Measurements from ENCODE around the gene VCPKMT. TPM values are rescaled to one million over a fixed set of nuclear protein-coding genes. Genes with fewer than 3 reads are reported as not detected.

Gene VCPKMT
- total RNA-seq, 1 donor from 2014 or later, result 10.4 TPM

- no peaks in the 10 kb centered on the region for H3K27me3 Mint-ChIP-seq (ENCODE audit: low read depth)
- H3K27ac Mint-ChIP-seq (ENCODE audit: unreplicated experiment), result no peak overlapping the region
- peaks cover 9% of the 10 kb centered on the region for H3K4me1 Mint-ChIP-seq (ENCODE audit: low read depth)
- peaks cover 6% of the 10 kb centered on the region for H3K9me3 Mint-ChIP-seq (ENCODE audit: low read depth)
- DNase-seq (ENCODE audit: low spot score), result no peak
- H3K36me3 Mint-ChIP-seq (ENCODE audit: low read depth), result peaks cover 5% of the 10 kb centered on the region
- H3K4me3 Mint-ChIP-seq (ENCODE audit: unreplicated experiment), result no peak overlapping the region
- TF ChIP-seq CTCF (IDR thresholded peaks at IDR 0.05), result no peak
Observed at GRCh38 chr14:50072395-50072794, 44.0 kb downstream of the VCPKMT start.

GRCh38 chr14:50070840-50071548 lies 45.4 kb downstream of the VCPKMT start:
- Mint-ChIP-seq H3K4me1 (ENCODE audit: low read depth) (peaks cover 10% of the 10 kb centered on the region), H3K4me3 (ENCODE audit: unreplicated experiment) (no peak overlapping the region)
- TF ChIP-seq CTCF (IDR thresholded peaks at IDR 0.05), result no peak

GRCh38 chr14:50070230-50070629 lies 46.1 kb downstream of the VCPKMT start:
- H3K27me3 Mint-ChIP-seq (ENCODE audit: low read depth), result no peaks in the 10 kb centered on the region
- H3K27ac Mint-ChIP-seq (ENCODE audit: unreplicated experiment), result no peak overlapping the region
- H3K36me3 Mint-ChIP-seq (ENCODE audit: low read depth), result peaks cover 5% of the 10 kb centered on the region
- TF ChIP-seq CTCF (IDR thresholded peaks at IDR 0.05), result no peak
- no peak overlapping the region for H3K4me3 Mint-ChIP-seq (ENCODE audit: unreplicated experiment)
- peaks cover 10% of the 10 kb centered on the region for H3K4me1 Mint-ChIP-seq (ENCODE audit: low read depth)
- peaks cover 6% of the 10 kb centered on the region for H3K9me3 Mint-ChIP-seq (ENCODE audit: low read depth)
- no peak for DNase-seq (ENCODE audit: low spot score)

More at GRCh38 chr14:50070840-50071548, 45.4 kb downstream of the VCPKMT start:
- H3K9me3 Mint-ChIP-seq (ENCODE audit: low read depth), result peaks cover 6% of the 10 kb centered on the region
- no peak overlapping the region for H3K27ac Mint-ChIP-seq (ENCODE audit: unreplicated experiment)
- peaks cover 5% of the 10 kb centered on the region for H3K36me3 Mint-ChIP-seq (ENCODE audit: low read depth)
- no peak for DNase-seq (ENCODE audit: low spot score)
- H3K27me3 Mint-ChIP-seq (ENCODE audit: low read depth), result no peaks in the 10 kb centered on the region

- Mint-ChIP-seq H3K4me1 (ENCODE audit: low read depth) (peaks cover 17% of the 10 kb centered on the region), H3K27ac (ENCODE audit: unreplicated experiment) (no peak overlapping the region), H3K36me3 (ENCODE audit: low read depth) (peaks cover 4% of the 10 kb centered on the region), H3K4me3 (ENCODE audit: unreplicated experiment) (no peak overlapping the region), H3K9me3 (ENCODE audit: low read depth) (peaks cover 6% of the 10 kb centered on the region), H3K27me3 (ENCODE audit: low read depth) (no peaks in the 10 kb centered on the region)
- no peak for DNase-seq (ENCODE audit: low spot score)
- TF ChIP-seq CTCF (IDR thresholded peaks at IDR 0.05), result no peak
Observed at GRCh38 chr14:50069325-50069724, 47.0 kb downstream of the VCPKMT start.

GRCh38 chr14:50068496-50068895 lies 47.9 kb downstream of the VCPKMT start:
- Mint-ChIP-seq H3K27ac (ENCODE audit: unreplicated experiment) (no peak overlapping the region), H3K4me3 (ENCODE audit: unreplicated experiment) (no peak overlapping the region), H3K9me3 (ENCODE audit: low read depth) (peaks cover 6% of the 10 kb centered on the region), H3K27me3 (ENCODE audit: low read depth) (no peaks in the 10 kb centered on the region), H3K36me3 (ENCODE audit: low read depth) (peaks cover 4% of the 10 kb centered on the region), H3K4me1 (ENCODE audit: low read depth) (peaks cover 24% of the 10 kb centered on the region)
- DNase-seq (ENCODE audit: low spot score), result no peak
- TF ChIP-seq CTCF (IDR thresholded peaks at IDR 0.05), result no peak

Measured in chondrocyte (in vitro differentiated cells).